Coronary artery (tissue), 2 donors: Measurements from ENCODE around the gene RAB40C.

Source experiments
- DNase-seq: peaks from one replicate; pipeline ENCODE4 v3.0.0-alpha.2; 2017; ENCODE audit warnings: low spot score
- H3K27ac ChIP-seq, 2 donors: fragments of 200-600 bp; sonication (generic); one replicate each; pipeline ENCODE4 v1.5.1; 2016 to 2019
- H3K4me3 ChIP-seq: fragments of 200-600 bp; sonication (generic); 2 replicates; pipeline ENCODE4 v1.5.1; 2016; ENCODE audit warnings: mild to moderate bottlenecking, moderate library complexity
- TF ChIP-seq, protein P1 (sequence below): fragments of 200-600 bp; sonication (generic); IDR thresholded peaks from one replicate; pipeline ENCODE4 v1.5.1; 2019; ENCODE audit warnings: antibody characterized with exemption

The RAB40C gene

DNA sequence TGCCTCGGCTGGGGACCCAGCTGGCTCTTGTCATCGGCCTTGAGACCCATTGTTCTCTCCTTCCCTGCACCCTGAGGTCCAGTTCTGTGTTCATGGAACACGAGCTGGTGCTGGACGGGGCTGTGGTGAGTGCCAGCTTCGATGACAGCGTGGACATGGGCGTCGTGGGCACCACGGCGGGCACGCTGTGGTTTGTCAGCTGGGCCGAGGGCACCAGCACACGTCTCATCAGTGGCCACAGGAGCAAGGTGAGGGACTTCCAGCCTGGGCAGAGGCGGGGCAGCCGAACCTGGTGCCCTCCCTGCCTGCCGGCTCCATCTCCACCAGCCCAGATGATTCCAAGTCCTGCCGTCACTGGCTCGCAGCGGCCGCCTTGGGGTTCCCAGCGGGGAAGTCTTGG, 72.7 kb downstream of the RAB40C start:
- Histone ChIP-seq H3K27ac (no peak overlapping the region), H3K4me3 (no peak overlapping the region)
- TF ChIP-seq, protein P1, sequence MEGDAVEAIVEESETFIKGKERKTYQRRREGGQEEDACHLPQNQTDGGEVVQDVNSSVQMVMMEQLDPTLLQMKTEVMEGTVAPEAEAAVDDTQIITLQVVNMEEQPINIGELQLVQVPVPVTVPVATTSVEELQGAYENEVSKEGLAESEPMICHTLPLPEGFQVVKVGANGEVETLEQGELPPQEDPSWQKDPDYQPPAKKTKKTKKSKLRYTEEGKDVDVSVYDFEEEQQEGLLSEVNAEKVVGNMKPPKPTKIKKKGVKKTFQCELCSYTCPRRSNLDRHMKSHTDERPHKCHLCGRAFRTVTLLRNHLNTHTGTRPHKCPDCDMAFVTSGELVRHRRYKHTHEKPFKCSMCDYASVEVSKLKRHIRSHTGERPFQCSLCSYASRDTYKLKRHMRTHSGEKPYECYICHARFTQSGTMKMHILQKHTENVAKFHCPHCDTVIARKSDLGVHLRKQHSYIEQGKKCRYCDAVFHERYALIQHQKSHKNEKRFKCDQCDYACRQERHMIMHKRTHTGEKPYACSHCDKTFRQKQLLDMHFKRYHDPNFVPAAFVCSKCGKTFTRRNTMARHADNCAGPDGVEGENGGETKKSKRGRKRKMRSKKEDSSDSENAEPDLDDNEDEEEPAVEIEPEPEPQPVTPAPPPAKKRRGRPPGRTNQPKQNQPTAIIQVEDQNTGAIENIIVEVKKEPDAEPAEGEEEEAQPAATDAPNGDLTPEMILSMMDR = no peak
- DNase-seq = no peak

DNA sequence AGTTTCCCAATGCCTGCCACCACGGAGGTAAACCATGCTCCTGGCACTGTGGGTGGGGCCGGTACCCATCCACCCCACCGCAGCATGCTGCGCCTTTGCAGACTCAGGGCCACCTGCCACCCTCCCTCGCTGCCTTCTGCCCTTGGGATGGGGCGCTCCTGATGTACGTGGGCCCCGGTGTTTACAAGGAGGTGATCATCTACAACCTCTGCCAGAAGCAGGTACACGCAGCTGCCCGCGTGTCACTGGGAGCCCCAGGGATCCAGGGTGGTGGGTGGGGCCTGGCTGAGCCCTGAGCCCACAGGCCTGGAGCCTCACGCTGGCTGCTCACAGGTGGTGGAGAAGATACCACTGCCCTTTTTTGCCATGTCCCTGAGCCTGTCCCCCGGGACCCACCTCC, 76.7 kb downstream of the RAB40C start:
- TF ChIP-seq, protein P1 = no peak
- no peak for DNase-seq
- H3K27ac ChIP-seq = no peak overlapping the region
- H3K4me3 ChIP-seq = no peak overlapping the region

DNA sequence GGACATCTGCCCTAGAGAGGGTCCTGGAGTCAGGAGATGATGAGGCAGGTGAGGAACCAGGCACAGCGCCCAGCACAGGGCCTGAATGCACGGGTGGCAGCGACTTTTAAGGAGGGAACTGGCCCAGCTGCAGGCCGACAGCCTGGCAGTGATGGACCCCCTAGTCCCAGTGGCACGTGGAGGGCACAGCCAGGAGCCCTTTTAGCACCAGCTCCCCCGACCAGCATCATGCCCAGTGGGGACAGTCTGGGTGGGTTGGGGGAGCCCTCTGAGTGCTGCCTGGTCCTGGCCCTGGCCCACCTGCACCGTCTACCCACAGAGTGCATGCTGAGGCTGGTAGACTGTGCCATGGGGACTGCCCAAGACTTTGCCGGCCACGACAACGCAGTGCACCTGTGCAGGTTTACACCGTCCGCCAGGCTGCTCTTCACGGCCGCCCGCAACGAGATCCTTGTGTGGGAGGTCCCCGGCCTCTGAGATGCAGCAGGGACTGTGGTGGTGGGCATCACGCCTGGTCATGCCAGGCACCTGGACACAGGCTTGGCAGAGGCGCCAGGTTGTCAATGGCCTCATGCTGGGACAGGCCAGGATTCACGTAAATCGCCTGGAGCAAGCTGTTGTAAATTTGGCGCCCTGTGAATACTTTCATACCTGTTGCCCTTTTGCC, 77.4 kb downstream of the RAB40C start:
- Histone ChIP-seq H3K27ac (peak overlapping the region; percentile 77 to 96), H3K4me3 (peak overlapping the region; percentile 96)
- DNase-seq = no peak
- TF ChIP-seq, protein P1 = no peak

DNA sequence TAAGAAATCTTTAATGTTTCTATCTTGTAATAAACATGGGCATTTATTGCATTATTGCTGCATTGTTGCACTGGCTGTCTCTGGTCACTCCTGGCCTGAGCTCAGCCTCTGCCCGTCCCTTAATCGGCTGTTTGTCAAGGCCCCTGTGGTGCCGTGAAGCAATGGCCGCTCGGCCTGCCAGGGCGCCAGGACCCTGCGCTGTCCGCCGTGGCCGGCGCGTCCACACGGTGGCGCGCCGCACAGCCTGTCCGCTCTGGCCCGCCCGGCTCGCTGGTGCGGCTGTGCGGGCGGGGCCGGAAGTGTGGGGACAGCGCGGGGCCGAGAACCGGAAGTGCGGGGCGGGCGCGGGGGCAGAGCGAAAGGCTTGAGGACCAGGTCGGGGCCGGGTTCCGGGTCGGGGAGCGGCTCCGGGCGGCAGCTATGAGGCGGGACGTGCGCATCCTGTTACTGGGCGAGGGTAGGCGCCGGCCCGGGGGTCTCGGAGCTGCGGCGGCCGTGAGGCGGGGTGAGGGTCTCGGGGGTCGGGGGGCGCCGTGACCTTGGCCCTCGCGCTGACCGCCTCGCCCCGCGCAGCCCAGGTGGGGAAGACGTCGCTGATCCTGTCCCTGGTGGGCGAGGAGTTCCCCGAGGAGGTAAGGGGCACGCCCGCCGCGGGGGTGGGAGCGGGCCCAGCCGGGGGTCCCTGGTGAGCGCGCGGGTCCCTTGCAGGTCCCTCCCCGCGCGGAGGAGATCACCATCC, 78.1 kb downstream of the RAB40C start, which contains the start of gene RHOT2:
RHOT2 (plus strand) TSS at position 353 of the 739 bp plus-strand sequence; CDS start at position 421, 68 bp downstream.
- H3K27ac ChIP-seq = peak within 1 kb of the TSS; percentile 77 to 96
- TF ChIP-seq, protein P1 = peak; percentile 90
- peak within 1 kb of the TSS; percentile 96 for H3K4me3 ChIP-seq
- DNase-seq = peak; percentile 94

DNA sequence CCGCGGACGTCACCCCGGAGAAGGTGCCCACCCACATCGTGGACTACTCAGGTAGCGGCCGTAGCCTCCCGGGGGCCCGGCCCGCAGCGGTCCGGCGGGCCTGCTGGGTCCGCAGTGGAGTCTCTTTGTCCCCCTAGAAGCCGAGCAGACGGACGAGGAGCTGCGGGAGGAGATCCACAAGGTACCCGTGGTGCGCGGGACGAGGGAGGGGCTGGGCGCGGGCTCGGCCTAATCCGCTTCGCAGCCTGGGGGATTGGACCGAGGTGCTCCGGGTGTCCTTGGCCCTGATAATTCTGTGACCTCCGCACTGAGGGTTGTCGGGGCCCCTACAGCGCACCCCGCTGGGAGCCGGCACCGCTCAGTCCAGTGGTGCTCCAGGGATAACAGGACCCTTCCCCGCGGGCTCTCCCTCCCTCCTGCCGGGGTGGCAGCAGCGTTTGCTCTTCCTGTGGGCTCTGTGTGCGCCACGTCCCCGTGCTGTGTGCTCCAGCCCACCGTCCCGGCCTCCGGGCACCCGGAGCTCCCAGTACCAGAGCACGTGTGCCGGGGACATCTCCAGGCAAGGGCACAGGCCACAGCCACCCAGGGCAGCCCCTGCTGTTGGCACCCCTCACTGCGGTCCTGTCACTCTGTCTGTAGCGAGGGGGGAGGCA, 78.8 kb downstream of the RAB40C start:
- H3K4me3 ChIP-seq = peak overlapping the region; percentile 96
- DNase-seq = no peak
- peak overlapping the region; percentile 77 to 96 for H3K27ac ChIP-seq
- TF ChIP-seq, protein P1 = no peak

DNA sequence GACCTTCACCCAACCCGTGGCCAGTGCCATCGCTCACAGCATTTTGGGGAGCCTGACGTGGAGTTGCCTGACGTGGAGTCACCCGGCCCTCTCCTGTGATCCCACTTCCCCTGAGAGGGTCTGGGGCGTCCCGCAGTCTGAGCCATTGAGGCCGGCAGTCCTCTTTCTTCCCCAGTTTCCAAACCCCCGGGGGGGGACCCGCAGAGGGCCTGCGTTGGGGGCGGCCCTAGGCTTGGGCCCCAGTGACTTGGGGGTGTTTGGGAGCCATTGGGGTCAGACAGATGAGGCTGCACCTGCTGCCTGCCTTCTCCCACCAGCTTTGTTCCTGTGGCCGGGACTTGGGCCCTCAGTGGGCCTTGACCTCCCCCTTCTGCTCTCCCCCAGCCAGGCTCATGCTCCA, 79.8 kb downstream of the RAB40C start:
- Histone ChIP-seq H3K4me3 (no peak overlapping the region), H3K27ac (no peak overlapping the region)
- TF ChIP-seq, protein P1 = no peak
- DNase-seq = no peak
